Uterus (tissue), 2 donors: ENCODE measurements around the gene NCAPD2.

Experiments used
- CTCF ChIP-seq, 4 experiments: fragments of 200-600 bp in 2 of 4; fragments of 450-650 bp in 2 of 4; sonication (generic) in 2 of 4; IDR thresholded peaks; one replicate each; pipeline ENCODE4 v1.5.1; 2016 to 2019; ENCODE audit warnings: antibody characterized with exemption in 4 of 4, mild to moderate bottlenecking in 2 of 4, moderate library complexity in 1 of 4
- POLR2A ChIP-seq, 2 donors: fragments of 450-650 bp; IDR thresholded peaks; one replicate each; pipeline ENCODE4 v1.6.1; 2016; ENCODE audit warnings: antibody characterized with exemption in 2 of 2, mild to moderate bottlenecking in 1 of 2, moderate library complexity in 1 of 2

DNA sequence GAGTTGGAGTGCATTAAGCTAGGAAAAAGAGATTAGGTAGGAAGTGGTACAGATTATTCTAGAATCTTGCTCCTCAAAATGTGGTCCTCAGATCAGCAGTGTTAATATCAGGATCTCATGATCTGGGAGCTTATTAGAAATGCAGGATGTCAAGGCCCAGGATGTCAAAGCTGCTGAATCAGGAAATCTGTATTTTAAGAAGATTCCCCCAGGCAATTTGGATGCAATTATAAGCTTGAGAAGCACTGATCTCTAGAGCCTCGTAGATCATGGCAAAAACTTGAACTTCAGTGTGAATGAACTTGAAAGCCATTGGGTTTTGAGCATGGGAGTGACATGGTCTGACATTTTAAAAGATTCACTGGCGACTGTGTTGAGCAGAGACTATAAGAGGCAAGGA lies 6.6 kb downstream of the NCAPD2 start:
- TF ChIP-seq CTCF (IDR thresholded peaks at IDR 0.05) (no peak), POLR2A (IDR thresholded peaks at IDR 0.05) (no peak)
